B cell (primary cell): ENCODE results near the gene IFNA7. TPM values are rescaled to one million over a fixed set of nuclear protein-coding genes. Genes with fewer than 3 reads are reported as not detected.

Experiments used
- ATAC-seq: fragments of 200-7000 bp; cut with Tn5 transposase; one replicate; pipeline ENCODE4 v1.10.0; 2021; ENCODE audit warnings: low read depth, mild to moderate bottlenecking, moderate number of reproducible peaks, moderate library complexity
- CTCF ChIA-PET: fragments of 350-600 bp; sonication (Branson Sonifier 250); formaldehyde crosslinking; loops from one replicate; lab custom pipeline; 2021; ENCODE audit warnings: antibody characterized with exemption, inconsistent platforms; lab: Charles Lee
- POLR2A ChIA-PET: fragments of 350-600 bp; sonication (Branson Sonifier 250); formaldehyde crosslinking; loops from one replicate; lab custom pipeline; 2021; ENCODE audit warnings: antibody characterized with exemption; lab: Charles Lee
- DNase-seq: peaks from one replicate; pipeline ENCODE4 v3.0.0; 2013
- H2AFZ ChIP-seq: 2 replicates; pipeline ENCODE4 v1.6.1; 2012; ENCODE audit warnings: mild to moderate bottlenecking, low read depth, low read length; ENCODE audit not compliant: insufficient read depth, poor library complexity, severe bottlenecking
- H3K27ac ChIP-seq, 2 donors: 1 replicate in 1 of 2; 2 replicates in 1 of 2; pipeline ENCODE4 v1.5.1; 2012 to 2013; ENCODE audit warnings: low read length in 2 of 2, mild to moderate bottlenecking in 2 of 2, moderate library complexity in 1 of 2
- H3K27me3 ChIP-seq, 4 experiments: fragments of 200-600 bp in 1 of 4; sonication (generic) in 1 of 4; replicated peaks in 1 of 4; 1 replicate in 2 of 4; 2 replicates in 2 of 4; pipeline versions ENCODE4 v1.6.1 to v1.7.0; 2013 to 2016; ENCODE audit warnings: low read length in 3 of 4, mild to moderate bottlenecking in 2 of 4, mixed read lengths in 1 of 4, moderate library complexity in 1 of 4; ENCODE audit not compliant: insufficient read depth in 4 of 4, control insufficient read depth in 3 of 4; ENCODE audit errors: control extremely low read depth in 1 of 4
- H3K36me3 ChIP-seq, 2 experiments: replicated peaks in 1 of 2; 1 replicate in 1 of 2; 2 replicates in 1 of 2; pipeline versions ENCODE4 v1.6.1 to v1.7.1; 2013; ENCODE audit warnings: low read length in 1 of 2; ENCODE audit not compliant: insufficient read depth in 2 of 2, control insufficient read depth in 1 of 2; ENCODE audit errors: control extremely low read depth in 1 of 2, extremely low read depth in 1 of 2
- H3K4me1 ChIP-seq, 2 donors: fragments of 200-600 bp in 1 of 2; sonication (generic) in 1 of 2; 1 replicate in 1 of 2; 2 replicates in 1 of 2; pipeline versions ENCODE4 v1.5.1 to v1.6.1; 2013 to 2017; ENCODE audit warnings: low read length in 2 of 2; ENCODE audit not compliant: control insufficient read depth in 2 of 2, insufficient read depth in 2 of 2
- H3K4me2 ChIP-seq: replicated peaks from 2 replicates; pipeline ENCODE3; 2012; ENCODE audit warnings: mild to moderate bottlenecking, low read depth, low read length; ENCODE audit not compliant: poor library complexity, severe bottlenecking
- H3K4me3 ChIP-seq, 5 experiments: fragments of 200-600 bp in 1 of 5; sonication (generic) in 1 of 5; 1 replicate in 3 of 5; 2 replicates in 2 of 5; pipeline versions ENCODE4 v1.5.1 to v1.7.0; 2011 to 2016; ENCODE audit warnings: low read length in 4 of 5, mild to moderate bottlenecking in 4 of 5, low read depth in 2 of 5, control low read depth in 1 of 5, moderate library complexity in 1 of 5; ENCODE audit not compliant: insufficient read depth in 1 of 5; ENCODE audit errors: control extremely low read depth in 1 of 5, extremely low read depth in 1 of 5
- H3K79me2 ChIP-seq: fragments of 200-600 bp; sonication (generic); one replicate; pipeline ENCODE4 v1.6.0; 2016; ENCODE audit warnings: low read length; ENCODE audit not compliant: control insufficient read depth, insufficient read depth
- H3K9ac ChIP-seq: fragments of 200-600 bp; sonication (generic); 2 replicates; pipeline ENCODE4 v1.6.1; 2017; ENCODE audit warnings: mild to moderate bottlenecking, low read length, moderate library complexity
- H3K9me3 ChIP-seq, 3 donors: one replicate each; pipeline versions ENCODE4 v1.6.1 to v1.7.1; 2013; ENCODE audit warnings: low read length in 2 of 3; ENCODE audit not compliant: control insufficient read depth in 2 of 3, insufficient read depth in 1 of 3; ENCODE audit errors: control extremely low read depth in 1 of 3
- H4K20me1 ChIP-seq: 2 replicates; pipeline ENCODE4 v1.6.0; 2012; ENCODE audit warnings: mild to moderate bottlenecking, low read length; ENCODE audit not compliant: insufficient read depth, control insufficient read depth, poor library complexity, severe bottlenecking
- H3K27ac Mint-ChIP-seq: one replicate; pipeline ENCODE4 v1.8.0; 2021; ENCODE audit warnings: mixed read lengths
- H3K27me3 Mint-ChIP-seq: one replicate; pipeline ENCODE4 v1.8.0; 2021; ENCODE audit warnings: mixed read lengths
- H3K4me1 Mint-ChIP-seq: one replicate; pipeline ENCODE4 v1.8.0; 2021; ENCODE audit warnings: mixed read lengths
- H3K4me3 Mint-ChIP-seq: one replicate; pipeline ENCODE4 v1.8.0; 2021; ENCODE audit warnings: mixed read lengths
- H3K9me3 Mint-ChIP-seq: one replicate; pipeline ENCODE4 v1.8.0; 2022; ENCODE audit warnings: mixed read lengths; ENCODE audit not compliant: insufficient read depth
- CTCF ChIP-seq: fragments of 200-600 bp; IDR thresholded peaks from one replicate; pipeline ENCODE4 v1.8.0; 2022; ENCODE audit warnings: antibody characterized with exemption, mild to moderate bottlenecking
- EZH2 ChIP-seq: IDR thresholded peaks from 2 replicates; pipeline ENCODE4 v1.6.1; 2012; ENCODE audit warnings: borderline replicate concordance, low read depth, mild to moderate bottlenecking, moderate library complexity, low read length; ENCODE audit not compliant: insufficient read depth, poor library complexity, severe bottlenecking
- WGBS: methylation state at CpG from one replicate; pipeline ENCODE4 v1.1.5; 2013; ENCODE audit warnings: missing lambda C conversion rate; ENCODE audit not compliant: insufficient coverage; 5-methylcytosine and 5-hydroxymethylcytosine counted together
- intact Hi-C: fragments of 100-400 bp; cut with micrococcal nuclease; formaldehyde crosslinking; loops from one replicate; pipeline ENCODE4 v1.10.0; 2022
- polyA plus RNA-seq: library from polyadenylated mRNA; depleted of rRNA; stranded (reverse); fragments of >200 nt; gene quantifications from 2 replicates; pipeline ENCODE4 v1.2.3, GENCODE V29; 2012
- total RNA-seq, 2 donors: library from RNA; stranded (reverse); fragments of 120-200 nt in 1 of 2; gene quantifications; 1 replicate in 1 of 2; 2 replicates in 1 of 2; pipeline versions ENCODE4 v1.2.3 to v1.2.4, GENCODE V29; 2013 to 2022

The IFNA7 gene
- total and polyA plus RNA-seq, 2 donors (not counting 1 experiment from before 2014, with no cell fraction given), result not detected

GRCh38 chr9:21155501-21155900 is 46.5 kb downstream of the IFNA7 start:
- ChIA-PET POLR2A (no interaction called here), CTCF (no interaction called here)
- TF ChIP-seq CTCF, result no peak
- TF ChIP-seq EZH2, result no peak
- DNase-seq, result no peak
- no peaks in the 10 kb centered on the region for H4K20me1 ChIP-seq
- H3K27me3 ChIP-seq, result no peaks in the 10 kb centered on the region
- H3K79me2 ChIP-seq, result no peaks in the 10 kb centered on the region
- H2AFZ ChIP-seq, result no peak overlapping the region
- intact Hi-C loops, result no loop called here
- 80% methylated on average over 1 of the region's 2 CpGs for WGBS
- H3K9ac ChIP-seq, result no peak overlapping the region
- peaks cover 0 to 4% (median 0%) of the 10 kb centered on the region in 3 donors for H3K9me3 ChIP-seq
- H3K27ac Mint-ChIP-seq, result no peak overlapping the region
- no peaks in the 10 kb centered on the region for H3K36me3 ChIP-seq
- no peak overlapping the region for H3K4me3 Mint-ChIP-seq
- H3K27me3 Mint-ChIP-seq, result peaks cover 24% of the 10 kb centered on the region
- peaks cover 0 to 4% of the 10 kb centered on the region in 2 donors for H3K4me1 ChIP-seq
- ATAC-seq, result no peak
- H3K4me1 Mint-ChIP-seq, result peaks cover 6% of the 10 kb centered on the region
- H3K4me3 ChIP-seq, result no peak overlapping the region
- H3K9me3 Mint-ChIP-seq, result no peaks in the 10 kb centered on the region
- no peak overlapping the region for H3K27ac ChIP-seq
- no peak overlapping the region for H3K4me2 ChIP-seq

- ChIA-PET POLR2A (no interaction called here), CTCF (no interaction called here)
- Mint-ChIP-seq H3K27ac (no peak overlapping the region), H3K4me3 (no peak overlapping the region), H3K27me3 (peaks cover 21% of the 10 kb centered on the region), H3K9me3 (no peaks in the 10 kb centered on the region), H3K4me1 (no peaks in the 10 kb centered on the region)
- H4K20me1 ChIP-seq, result no peaks in the 10 kb centered on the region
- intact Hi-C loops, result no loop called here
- H3K9me3 ChIP-seq, result peaks cover 0 to 9% (median under 1%) of the 10 kb centered on the region in 3 donors
- no peaks in the 10 kb centered on the region for H3K4me1 ChIP-seq
- WGBS, result 0% methylated on average over 1 of the region's 3 CpGs
- no peak overlapping the region for H3K9ac ChIP-seq
- H3K4me3 ChIP-seq, result no peak overlapping the region
- TF ChIP-seq EZH2 (no peak), CTCF (no peak)
- no peaks in the 10 kb centered on the region for H3K79me2 ChIP-seq
- DNase-seq, result no peak
- no peak for ATAC-seq
- no peak overlapping the region for H3K4me2 ChIP-seq
- no peak overlapping the region for H2AFZ ChIP-seq
- H3K36me3 ChIP-seq, result no peaks in the 10 kb centered on the region
- H3K27ac ChIP-seq, result no peak overlapping the region
- H3K27me3 ChIP-seq, result peaks cover 0 to 3% (median 0%) of the 10 kb centered on the region in 4 experiments
Observed at GRCh38 chr9:21154018-21154608, 47.9 kb downstream of the IFNA7 start.
